CD4-positive, alpha-beta T cell treated with Interleukin-10 for 1 hour (primary cell): ENCODE measurements around the gene HTR7.

Experiments
- DNase-seq: peaks from one replicate; pipeline ENCODE4 v3.0.0-alpha.2; 2020

Gene HTR7

DNA sequence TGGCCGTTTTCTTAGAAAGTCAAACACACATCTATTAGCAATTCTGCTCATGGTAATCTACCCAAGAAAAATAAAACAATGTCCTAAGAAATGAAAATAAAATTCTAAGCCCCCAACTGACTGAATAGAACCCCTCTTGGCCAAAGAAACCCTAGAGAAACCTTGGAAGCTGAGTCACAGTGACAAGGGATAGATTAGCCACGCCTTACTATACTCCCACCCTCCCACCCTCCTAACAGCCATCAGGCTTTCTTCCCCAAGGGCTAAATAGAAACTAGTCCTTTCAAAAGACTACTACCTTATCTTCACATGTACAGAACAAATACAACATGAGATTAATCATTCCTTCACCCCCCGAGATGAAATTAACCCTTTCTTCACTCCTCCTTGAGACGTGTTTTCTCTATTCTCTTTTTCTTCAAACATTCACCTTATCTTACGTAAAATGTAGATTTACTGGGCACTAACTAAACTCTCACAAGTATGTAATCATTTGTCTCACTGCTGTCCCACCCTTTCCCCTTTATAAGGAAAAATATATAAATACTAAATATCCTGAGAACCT, 57.5 kb downstream of the HTR7 start:
- no peak for DNase-seq

DNA sequence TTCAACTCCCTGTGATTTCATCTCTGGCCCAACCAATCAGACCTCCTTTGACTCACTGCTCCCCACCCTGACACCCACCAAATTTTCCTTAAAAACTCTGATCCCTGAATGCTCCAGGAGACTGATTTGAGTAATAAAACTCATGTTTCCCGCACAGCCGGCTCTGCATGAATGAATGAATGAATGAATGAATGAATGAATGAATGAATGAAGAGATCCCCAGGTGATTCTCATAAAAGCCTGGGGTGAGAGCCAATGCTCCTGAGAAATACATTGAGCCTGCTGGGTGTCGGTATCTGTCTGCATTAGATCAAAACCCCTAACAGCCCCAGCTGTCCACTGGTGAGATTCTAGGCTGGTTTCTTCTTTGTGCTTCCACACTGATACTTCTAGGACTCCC, 58.7 kb downstream of the HTR7 start:
- no peak for DNase-seq

DNA sequence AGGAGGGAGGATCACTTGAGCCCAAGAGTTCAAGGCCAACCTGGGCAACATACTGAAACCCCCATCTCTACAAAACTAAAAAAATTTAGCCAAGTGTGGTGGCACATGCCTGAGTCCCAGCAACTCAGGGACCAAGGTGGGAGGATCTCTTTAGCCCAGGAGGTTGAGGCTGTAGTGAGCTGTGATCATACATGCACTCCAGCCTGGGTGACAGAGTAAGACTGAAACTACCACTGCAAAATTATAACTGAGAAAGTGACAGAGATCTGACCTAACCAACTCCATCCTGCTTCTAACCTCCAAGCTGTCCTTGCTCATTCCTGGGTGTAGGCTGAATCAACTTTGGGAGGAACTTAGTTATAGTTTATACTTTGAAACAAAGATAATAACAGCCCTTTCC, 59.4 kb downstream of the HTR7 start:
- no peak for DNase-seq

DNA sequence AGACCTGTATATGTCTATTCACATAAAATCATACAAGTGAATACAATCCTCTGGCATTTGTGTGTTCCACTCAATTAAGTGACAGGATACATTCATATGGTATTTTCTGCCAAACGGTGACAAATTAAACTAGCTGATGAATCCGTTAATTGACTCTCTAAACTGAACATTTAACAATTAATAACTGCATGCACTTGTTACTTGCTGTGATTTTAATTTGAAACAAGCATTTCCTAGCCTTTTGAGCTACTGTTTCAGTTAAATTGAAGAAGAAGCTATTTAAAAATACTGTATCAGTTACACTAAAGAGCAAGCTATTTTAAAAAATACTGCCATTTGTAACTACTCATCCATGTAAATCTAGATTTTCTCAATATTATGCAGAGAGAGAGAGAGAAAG, 67.4 kb downstream of the HTR7 start:
- no peak for DNase-seq

DNA sequence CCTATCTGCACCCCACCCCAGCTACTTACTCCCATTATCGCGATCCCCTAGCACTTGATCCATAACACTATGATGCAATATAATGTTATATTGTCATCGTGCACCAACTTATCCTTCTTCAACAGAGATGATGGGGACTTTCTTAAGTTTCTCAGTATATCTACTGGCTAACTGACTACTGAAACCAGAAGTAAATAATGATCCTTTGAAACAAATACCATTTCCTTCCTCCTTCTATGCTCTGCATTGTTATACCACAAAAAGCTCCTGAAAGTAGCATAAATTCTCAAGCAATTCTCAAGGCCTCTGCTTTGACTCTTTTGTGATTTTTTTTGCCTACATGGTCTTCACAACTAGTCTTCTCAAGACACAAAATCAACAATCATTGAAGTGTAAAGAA, 68.9 kb downstream of the HTR7 start:
- DNase-seq, result no peak

DNA sequence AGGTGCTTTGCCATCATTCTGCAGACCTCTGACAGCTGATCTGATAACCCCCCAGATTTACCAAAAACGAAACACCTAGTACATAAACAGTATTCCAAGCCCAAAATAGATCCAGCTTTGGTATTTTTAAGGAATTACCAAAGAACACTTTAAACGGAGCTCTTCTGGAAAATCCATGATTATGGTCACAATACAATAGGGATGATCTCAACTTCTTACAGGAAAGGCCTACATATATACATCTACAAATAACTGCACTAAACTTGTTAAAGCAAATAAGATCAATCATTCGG, 69.7 kb downstream of the HTR7 start:
- DNase-seq, result no peak

DNA sequence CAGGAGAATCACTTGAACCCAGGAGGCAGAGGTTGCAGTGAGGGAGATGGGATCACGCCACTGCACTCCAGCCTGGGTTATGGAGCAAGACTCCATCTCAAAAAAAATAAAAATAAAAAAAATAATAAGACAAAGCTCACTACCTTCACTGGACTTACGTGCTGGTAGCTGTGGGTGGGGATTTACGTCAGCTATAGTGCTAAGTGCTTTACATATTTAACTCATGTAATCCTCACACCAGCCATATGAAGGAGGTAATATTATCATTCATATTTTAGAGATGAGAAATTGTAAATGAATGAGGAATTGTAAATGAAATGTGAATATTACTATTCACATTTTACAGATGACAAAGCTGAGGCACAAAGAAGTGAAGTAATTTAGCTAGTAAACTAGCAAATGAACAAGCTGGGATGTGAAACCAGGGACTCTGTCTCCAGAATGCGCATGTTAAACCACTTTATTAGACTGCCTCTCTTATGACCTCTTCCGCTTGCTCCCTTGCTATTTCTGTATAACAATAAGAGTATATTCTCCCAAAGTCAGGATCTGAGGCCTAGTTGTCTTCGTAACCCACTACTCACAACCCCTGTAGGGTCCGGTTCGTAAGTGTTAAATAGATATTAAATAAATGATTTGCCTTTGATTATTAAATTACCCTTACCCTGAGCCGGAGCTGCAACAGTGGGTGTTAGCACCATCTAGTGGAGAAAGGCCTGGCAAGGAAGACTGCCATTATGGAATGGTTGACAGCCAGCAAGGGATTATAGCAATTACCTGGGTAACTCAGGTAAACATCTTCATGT, 70.2 kb downstream of the HTR7 start:
- peak; percentile 29 for DNase-seq

DNA sequence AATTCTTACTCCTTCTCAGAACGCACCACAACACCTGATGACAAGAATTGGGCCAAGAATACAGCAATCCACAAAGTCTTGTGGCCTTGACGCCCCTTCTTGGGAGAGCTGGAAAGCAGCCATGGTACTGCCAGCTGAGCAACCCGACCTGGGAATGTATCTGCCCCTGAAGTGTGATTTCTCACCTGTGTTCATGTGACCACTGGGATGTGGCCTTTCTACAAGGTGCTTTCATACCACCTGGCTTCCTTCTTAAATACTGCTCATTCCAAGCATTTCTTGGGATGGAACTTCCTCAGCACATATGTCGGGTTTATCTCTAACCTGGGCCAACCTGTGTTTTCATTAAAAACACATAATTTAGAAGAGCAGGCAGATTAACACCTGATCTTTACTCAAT, 72.1 kb downstream of the HTR7 start:
- DNase-seq, result no peak

DNA sequence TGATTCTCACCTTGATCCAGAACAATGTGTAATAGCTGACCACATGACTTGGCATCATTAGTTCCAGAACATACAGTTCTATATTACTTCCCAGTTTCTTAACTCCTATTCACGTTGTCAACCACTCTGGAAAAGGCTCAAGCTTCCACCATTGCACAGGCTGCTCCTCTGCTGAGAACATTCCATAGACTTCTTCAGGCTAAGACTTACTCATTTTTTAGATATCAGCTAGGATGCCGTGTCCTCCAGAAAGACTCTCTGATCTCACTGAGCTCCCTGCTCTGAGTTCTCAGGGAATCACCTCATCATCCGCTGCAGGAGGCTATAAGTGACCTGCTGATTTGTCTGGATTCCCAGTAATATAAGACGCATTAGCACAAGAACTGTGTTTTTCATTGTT, 73.1 kb downstream of the HTR7 start:
- DNase-seq, result no peak

DNA sequence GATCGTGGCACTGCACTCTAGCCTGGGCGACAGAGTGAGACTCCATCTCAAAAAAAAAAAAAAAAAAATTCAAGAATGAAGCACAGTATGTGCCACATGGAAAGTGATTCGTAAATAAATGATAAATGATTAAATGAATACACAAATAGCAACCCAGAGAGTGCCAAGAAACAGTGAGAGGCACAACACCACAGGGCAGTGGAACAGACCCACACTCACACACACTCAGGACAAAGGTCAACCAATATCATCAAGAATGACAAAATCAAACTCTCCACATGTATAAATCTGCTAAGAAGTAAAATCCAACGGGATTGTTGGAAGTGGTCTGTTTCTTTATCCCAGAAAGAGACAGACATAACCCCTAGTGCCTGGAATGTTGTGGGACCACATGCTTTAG, 77.4 kb downstream of the HTR7 start:
- no peak for DNase-seq

DNA sequence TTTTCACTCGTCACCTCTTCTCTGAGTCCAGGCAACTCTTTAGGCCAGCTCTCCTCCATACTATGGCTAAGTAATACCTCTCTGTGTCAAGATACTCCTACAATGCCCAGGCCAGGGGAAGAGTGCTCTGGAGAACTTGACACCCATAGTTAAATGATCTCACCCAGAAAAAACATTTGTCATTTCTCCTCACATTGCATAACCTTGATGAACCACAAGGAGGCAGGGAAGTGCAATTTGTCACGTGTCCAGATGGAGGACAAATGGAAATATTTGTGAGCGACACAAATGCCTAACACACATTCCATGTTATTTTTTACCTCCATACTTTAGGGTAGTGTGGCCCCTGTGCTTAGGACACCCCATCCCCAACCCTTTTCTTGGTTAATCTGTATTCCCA, 78.3 kb downstream of the HTR7 start:
- no peak for DNase-seq

DNA sequence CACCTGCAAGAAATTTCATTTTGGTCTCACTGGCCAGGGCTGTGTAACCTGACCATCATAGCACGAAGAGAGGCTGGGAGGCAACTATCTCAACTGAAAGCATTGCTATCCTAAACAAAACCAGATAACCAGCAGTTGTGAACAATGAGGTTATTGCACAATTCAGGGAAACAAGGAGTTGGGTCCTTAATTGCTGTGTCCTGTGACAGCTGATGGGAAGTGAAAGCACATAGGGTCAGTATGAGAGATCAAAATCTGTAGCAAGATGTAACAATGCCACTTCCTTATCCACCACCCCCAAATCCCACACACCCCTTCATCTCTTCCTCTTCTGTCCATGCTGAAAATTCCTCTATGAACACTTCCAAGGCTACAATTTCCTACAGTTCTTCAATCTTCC, 80.2 kb downstream of the HTR7 start:
- DNase-seq, result no peak

DNA sequence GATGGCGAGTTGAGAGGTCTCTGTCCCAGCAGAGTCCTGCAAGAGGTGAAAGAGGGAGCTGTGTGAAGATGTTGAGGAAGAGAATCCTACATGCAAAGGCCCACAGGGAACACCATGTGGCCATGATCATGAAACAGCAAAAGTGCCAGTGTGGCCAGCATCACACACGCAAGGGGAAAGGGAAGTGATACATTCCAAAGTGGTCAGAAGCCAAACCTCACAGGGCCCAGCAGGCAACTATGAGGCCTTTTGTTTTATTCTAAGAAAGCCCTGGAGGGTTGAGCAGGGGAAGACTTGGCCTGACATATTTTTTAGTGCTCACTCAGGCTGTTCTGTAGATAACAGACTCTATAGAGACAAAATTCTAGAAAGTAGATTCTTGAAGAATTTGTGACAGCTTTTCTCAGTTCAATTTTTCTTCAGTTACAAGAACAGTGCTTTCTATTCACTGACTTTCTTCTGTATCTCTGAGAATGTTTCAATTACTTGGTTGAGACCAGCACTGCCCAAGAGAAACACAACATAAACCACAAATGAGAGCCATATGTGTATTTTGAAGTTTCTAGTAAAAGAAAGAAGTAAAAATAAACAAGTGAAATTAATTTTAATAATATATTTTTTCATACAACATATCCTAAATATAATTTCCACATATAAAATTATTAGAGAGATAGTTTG, 82.3 kb downstream of the HTR7 start:
- DNase-seq, result no peak

DNA sequence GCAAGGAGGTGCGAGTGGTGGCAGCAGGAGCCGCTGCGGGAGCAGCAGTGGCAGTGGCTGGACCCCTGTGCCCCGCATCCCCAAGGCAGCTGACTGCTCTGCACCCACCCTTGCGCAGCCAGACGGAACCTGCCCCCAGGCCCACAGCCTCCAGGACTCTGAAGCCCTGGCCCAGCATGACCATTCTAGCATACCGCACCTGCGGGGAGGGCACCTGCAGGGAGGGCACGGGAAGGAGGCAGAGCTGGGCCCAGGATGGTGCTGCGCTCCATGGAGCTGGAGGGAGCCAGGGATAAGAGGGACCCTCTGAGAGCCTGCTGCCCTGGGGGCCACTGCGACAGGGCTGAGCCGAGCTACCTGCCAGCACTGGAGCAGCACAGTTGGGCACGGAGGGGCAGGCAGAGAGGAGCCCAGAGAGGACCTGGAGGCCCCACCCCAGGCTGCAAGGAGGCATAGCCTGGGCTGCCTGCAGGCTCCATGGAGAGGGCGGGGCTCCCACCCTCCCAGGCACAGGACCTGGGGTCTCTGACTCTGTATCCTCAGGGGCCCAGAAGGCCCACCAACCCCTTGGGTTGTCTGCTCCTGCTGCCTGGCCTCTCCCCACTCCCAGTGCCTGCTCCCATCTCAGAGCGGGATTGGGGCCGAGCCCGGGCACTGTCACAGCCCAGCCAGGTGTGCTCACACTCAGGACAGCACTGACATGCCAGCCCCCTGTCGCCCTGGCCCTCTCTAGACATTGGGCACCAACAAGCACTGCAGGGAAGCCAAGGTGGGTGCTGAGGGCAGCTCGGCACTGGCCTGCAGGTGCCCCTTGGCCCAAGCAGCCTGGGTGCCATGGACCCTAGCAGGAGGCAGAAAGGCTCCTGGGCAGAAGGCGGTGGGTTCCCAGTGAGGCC, 87.6 kb downstream of the HTR7 start:
- DNase-seq, result no peak

DNA sequence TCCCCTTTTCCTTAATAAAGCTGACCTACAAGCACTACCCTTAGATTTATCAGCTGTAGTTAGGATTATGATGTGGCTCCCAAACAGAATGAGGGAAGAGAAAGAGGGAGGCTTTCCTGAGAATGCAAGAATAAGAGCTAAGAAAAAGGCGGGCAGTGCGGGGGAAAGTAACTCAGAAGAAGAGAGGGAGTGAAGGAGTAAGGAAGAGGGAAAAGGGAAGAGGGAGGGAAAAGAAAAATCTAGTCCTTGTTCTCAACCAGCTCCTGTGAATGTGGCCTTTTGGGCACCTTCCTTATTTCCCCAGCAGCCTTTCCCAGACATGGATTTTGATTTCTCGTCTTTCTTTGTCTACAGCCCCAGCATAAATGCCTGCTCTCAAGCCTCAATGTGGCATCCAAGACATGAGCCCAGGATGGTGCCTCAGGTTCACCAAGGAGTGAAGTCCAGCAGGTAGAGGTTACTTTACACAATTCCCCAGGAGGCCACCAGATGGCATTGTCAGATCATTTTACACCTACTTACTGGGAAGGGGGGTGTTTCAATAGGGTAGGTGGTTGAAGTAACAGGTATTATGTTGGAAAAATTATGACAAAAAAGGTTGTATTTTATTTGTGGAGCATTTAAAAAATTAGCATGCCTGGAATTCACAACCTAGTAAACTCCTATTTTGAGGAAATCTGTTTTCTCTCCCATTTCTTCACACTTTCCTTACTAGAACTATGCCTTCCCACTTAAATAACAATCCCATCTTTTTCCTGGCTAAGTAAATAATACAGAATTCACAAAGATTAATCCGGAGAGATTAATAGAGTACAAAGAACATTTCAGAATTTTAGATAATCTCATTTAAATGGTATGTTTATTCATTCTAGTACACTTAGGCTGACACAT, 106.5 kb downstream of the HTR7 start:
- DNase-seq, result peak; percentile 43

DNA sequence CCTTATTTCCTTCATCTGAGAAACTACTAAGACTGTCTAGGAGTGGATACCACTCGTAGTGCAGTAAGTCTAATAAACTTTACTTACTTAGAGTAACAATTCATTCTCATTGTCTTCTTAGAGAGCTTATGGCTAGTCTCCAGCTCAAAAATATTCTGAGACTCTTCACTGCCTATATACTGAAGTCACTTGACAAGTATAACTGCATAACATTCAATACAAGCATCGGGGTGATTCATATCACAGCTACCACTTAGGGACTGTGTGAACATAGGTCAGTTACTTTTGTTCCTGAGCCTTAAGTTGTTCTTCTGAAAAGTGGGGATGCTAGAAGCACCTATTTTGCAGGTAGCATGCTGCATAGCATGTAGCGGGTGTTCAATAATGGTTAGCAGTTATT, 111.0 kb downstream of the HTR7 start:
- DNase-seq, result no peak

DNA sequence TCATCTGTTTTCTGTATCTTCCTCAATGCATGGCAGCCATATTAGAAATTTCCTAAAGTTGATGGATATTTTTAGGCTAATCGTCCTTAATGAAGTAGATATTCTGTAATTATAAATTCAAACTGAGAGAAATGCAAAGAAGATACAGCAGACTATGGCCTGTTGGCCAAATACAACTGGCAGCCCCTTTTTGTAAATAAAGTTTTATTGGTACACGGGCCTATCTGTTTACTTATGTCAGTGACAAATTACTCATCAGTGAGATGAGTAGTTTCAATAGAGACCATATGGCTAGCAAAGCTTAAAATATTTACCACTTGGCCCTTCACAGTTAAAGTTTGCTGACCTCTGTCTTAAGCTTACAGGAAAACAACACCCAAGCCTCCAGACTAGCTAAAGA, 112.3 kb downstream of the HTR7 start:
- no peak for DNase-seq

DNA sequence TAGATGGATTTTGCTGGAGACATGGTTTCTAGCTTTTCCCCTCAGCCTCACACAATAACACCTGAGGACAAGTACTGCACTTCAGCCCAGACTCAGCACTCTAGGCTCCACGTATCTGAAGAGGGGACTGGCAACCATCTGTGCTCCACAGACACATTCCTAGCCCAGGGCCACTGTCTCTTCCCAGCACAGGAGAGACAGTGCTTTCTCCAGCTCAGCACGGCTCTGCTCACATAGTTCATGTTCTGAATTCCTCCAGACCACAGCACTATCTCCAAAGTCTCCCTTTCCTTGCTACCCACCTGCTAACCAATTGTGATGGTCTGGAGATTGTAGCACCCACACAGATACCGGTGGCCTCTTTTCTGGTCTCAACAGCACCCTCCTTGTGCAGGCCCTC, 114.5 kb downstream of the HTR7 start:
- DNase-seq, result no peak

DNA sequence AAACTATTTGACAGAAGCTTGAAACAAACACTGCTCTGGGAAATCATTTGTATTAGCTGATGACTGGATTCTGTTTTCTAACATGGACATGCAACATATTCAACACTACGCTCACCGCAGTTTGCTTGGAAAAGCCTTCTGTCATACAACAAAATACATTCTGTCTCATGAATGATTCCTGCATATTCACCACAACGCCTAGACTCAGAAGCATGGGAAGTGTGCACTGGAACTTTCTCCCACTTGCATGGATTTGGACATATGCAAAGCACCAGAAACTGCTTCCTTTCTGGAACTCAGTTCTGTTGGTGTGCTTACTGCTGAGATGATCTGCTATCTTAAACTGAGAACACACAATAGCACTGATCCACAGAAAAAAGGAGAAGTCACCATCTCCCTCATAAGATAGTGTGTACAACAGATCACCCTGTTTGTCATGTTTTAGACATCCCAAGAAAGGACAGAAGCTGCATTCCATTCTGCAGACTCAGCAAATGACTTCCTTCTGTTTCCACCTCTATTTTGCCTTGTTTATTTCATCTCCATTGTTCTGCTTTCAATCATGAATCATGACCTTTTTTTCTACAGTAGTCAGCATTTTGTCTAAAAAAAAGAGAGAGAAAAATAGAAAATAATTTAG, 115.8 kb downstream of the HTR7 start:
- DNase-seq, result no peak

DNA sequence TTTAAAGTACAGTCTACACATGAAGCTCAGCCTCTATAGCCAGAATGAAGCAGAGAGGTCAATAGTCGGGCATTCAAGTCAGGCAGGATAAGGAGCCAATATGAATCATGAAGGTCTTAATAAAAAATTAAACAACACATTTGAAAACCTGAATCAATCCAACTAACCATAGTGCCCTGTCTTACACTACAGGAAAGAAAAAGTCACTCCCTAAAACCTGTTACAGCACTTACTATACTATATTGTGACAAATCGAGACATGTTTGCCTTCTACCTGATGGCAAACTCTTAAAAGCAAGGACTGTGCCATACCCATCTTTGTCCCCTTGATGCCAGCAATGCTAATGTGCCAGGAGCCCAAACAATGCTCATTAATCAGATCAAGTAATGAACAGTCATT, 117.6 kb downstream of the HTR7 start:
- DNase-seq, result no peak

DNA sequence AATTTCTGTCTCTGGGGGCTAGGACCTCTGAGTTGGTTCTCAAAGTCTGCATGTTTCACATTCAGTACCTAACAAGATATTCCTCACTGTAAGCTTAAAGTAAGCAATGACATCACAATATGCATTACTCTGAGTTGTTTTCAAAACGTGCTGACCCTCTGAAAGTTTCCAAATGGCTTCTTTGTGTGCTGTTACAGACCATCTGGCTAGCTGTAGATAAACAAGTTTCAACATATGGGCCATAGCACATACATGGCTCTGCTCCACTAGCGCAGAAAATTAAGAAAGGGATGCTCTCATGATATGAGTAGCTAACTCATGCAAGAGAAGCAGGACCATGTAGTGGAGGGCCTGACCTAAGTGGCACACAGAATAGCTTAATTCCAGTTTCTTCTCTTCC, 119.0 kb downstream of the HTR7 start:
- DNase-seq, result no peak

DNA sequence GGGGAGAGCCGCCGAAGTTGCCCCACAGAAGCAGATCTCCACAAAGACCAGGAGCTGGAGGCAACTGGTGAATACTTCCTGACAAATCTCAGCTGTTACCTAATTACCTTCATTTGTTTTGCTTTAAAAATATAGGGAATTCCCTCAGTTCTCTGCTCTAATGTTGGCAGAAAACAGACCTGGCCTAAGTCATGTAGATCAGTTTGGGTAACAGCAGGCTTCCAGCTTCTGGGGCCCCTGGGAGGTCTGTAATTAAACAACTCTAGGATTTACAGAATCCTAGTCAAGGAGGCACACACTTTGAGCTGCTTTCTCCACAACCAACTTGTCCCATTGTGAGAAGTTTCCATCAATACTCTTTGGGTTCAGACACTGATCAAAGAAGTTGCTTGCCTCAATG, 123.4 kb downstream of the HTR7 start:
- DNase-seq, result no peak
